Hepatic stellate cell (primary cell): ENCODE results near the gene AGER.
"Not testable (repeated sequence)": the region's sequence is repeated elsewhere in the genome, so short reads cannot be mapped to it uniquely, and the experiment has no call there.

Source experiments
- DNase-seq: peaks from one replicate; pipeline ENCODE4 v3.0.0; 2011; ENCODE audit warnings: low spot score

The AGER gene

GRCh38 chr6:32198866-32199265 lies 14.8 kb upstream of the AGER start:
- no peak for DNase-seq

- no peak for DNase-seq
Measured at GRCh38 chr6:32198345-32198696, 14.3 kb upstream of the AGER start.

GRCh38 chr6:32196682-32197616 lies 12.9 kb upstream of the AGER start:
- DNase-seq, result no peak

DNA sequence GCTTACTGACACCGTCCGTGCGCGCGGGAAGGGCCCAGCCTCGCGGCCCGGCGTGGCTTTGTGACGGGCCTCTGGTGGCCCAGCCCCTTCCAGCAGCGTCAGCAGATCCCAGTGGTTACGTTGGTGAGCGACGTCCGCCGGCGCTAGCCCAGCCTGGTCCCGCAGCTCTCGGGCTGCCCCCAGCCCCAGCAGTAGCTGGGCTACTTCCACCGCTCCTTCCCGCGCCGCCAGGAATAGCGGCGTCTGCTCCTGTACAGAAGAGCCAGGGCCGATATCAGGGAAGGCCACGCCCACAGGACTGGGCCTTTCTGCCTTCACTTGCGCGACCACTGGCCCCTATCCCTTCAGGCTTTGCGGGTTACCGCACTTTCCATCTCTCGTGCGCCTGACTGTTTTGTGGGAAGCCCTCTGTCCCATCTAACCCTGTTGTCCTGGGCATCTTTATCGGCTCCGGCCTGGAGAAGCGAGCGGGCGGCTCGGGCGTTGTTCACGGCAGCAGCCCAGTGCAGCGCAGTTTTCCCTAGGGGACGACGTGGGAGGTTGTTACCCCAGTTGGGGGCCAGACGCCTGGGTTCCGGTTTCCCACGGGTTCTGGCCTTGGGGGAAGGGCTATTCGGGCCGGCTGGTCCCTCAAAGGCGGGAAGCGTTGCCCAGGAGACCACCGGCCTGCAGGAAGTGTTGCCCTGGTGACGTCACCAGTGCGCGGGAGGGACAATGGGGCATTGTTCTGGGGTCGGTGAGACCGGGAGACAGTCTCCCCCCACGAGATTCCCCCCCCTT lies 12.0 kb upstream of the AGER start:
- DNase-seq, result peak; percentile 82

DNA sequence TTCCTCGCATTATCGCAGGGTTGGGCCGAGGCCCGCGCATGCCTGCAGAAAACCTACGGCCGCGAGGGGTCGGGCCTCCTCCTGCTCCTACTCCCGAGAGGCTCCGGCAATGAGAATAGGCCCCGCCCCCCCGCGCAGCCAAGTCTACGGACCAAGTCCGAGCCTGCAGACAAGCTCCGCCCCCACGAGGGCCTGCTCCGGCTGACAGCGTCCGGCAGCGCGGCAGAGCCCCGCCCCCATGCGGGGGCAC lies 11.5 kb upstream of the AGER start:
- peak; percentile 98 for DNase-seq

DNA sequence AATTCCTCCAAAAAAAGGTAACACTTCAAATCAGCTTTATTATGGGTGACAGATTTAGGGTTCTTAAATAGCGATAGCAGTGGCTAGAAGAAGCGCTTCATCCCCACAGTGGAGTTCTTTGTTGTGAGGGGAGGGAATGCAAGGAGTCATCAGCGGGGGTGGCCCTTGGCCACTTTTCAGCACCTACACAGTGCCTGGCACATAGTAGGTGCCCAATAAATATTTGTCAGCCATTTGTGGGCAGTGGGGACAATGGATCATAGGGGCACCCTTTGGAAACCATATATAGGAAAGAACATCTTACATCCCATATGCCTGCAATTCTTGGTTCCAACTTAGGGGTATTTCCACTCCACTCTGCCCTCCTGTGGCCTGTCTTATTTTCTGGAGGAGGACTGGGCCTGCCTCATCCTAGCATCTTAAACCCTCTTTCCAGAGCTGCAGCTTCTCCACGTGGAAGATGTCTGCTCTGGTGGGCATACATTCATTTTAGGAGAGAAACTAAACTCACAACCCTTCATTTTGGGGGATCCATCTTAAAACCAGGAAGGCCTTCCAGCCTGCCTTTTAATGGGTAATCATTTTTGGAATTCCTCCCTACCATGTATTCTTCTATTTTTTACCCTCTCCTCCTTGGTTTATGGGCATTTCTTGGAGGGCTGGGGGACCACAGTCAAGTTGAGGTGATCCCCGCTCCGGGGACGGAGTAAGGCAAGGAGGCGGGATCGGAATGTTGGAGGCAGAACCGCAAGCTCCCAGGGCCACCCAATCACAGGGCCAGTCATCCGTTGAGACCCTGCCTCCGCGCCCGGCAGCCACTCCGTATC lies 11.0 kb upstream of the AGER start:
- DNase-seq, result peak; percentile 59

DNA sequence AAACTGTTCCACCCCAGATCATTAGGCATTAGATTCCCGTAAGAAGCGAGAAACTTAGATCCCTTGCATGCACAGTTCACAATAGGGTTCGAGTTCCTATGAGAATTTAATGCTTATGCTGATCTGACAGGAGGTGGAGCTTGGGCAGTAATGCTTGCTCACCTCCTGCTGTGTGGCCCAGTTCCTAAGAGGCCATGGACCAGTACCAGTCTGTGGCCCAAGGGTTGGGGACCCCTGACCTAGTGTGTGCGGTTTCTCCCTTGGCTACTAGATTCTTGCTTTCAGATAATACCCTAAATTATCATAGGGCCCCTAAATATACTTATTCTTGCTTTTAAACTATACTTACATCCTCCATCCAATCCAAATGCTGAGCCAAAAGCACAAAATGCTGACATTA lies 10.3 kb upstream of the AGER start:
- no peak for DNase-seq

DNA sequence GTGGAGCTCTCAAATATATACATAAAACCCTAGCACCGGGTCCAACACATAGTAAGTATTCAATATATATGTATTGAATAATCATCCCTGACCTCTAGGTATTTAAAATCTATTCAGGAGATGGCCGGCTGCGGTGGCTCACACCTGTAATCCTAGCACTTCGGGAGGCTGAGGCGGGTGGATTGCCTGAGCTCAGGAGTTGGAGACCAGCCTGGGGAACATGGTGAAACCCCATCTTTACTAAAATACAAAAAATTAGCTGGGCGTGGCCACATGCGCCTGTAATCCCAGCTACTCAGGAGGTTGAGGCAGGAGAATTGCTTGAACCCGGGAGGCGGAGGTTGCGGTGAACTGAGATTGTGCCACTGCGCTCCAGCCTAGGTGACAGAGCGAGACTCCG lies 9.0 kb upstream of the AGER start:
- not testable (repeated sequence) for DNase-seq

DNA sequence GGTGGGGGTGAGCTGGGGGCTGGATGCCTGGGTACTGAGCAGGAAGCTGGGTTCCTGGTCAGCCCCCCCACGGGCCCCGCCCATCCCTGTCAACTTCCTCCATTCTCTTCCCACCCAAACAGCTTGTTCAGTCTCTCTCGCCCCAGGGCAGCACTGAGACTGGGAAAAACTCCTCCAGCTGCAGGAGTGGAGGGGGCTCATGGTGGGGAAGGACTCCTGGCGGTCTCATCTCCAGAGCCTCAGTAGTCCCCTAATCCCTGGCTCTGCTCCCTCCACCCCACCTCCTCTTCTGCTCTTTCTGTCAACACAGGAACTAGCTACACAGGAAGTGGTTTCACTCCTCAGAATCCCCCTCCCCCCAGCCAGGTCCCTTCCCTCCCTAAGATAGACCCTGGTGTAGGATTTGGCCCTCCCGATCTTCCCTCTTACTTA lies 8.6 kb upstream of the AGER start, which contains the start of gene GPSM3:
TSS of gene GPSM3 (minus strand) at position 36 of the 432 bp plus-strand sequence. CDS start 130 bp downstream, outside the sequence.
- no peak for DNase-seq

GRCh38 chr6:32191696-32192607 lies 7.9 kb upstream of the AGER start:
- DNase-seq, result no peak

GRCh38 chr6:32190911-32191677 lies 7.0 kb upstream of the AGER start:
- DNase-seq, result no peak

- DNase-seq, result peak; percentile 73
Measured at GRCh38 chr6:32190054-32190851, 6.2 kb upstream of the AGER start, which contains the start of gene PBX2. PBX2 (minus strand) TSS chr6:32190202; CDS start chr6:32189915, 287 bp downstream.

- DNase-seq, result no peak
Measured at GRCh38 chr6:32189742-32190053, 5.6 kb upstream of the AGER start.

GRCh38 chr6:32189069-32189741 lies 5.2 kb upstream of the AGER start:
- DNase-seq, result no peak

GRCh38 chr6:32188381-32189068 lies 4.5 kb upstream of the AGER start:
- DNase-seq, result no peak

GRCh38 chr6:32187725-32188380 lies 3.8 kb upstream of the AGER start:
- DNase-seq, result not testable (repeated sequence)

- no peak for DNase-seq
Measured at GRCh38 chr6:32187009-32187709, 3.1 kb upstream of the AGER start.
